HG02938 (cell line): ENCODE results near the gene S100A3.

Source experiments
- ATAC-seq: cut with Tn5 transposase; IDR thresholded peaks from one replicate; pipeline ENCODE4 v1.9.1; 2021; ENCODE audit warnings: mild to moderate bottlenecking, moderate library complexity; ENCODE audit not compliant: unreplicated experiment

Gene S100A3

GRCh38 chr1:153515504-153516394 is 33.3 kb downstream of the S100A3 start:
- ATAC-seq, result no peak

GRCh38 chr1:153513666-153514065 is 35.4 kb downstream of the S100A3 start:
- no peak for ATAC-seq

GRCh38 chr1:153513023-153513422 is 36.0 kb downstream of the S100A3 start:
- no peak for ATAC-seq

GRCh38 chr1:153510984-153511410 is 38.1 kb downstream of the S100A3 start:
- no peak for ATAC-seq

- no peak for ATAC-seq
Measured at GRCh38 chr1:153509729-153510354, 39.2 kb downstream of the S100A3 start.

GRCh38 chr1:153509036-153509435 is 40.0 kb downstream of the S100A3 start:
- ATAC-seq, result no peak

GRCh38 chr1:153507926-153508583 is 41.0 kb downstream of the S100A3 start:
- no peak for ATAC-seq

- ATAC-seq, result no peak
Measured at GRCh38 chr1:153506831-153507413, 42.1 kb downstream of the S100A3 start.

- no peak for ATAC-seq
Measured at GRCh38 chr1:153506386-153506785, 42.7 kb downstream of the S100A3 start.

- ATAC-seq, result no peak
Measured at GRCh38 chr1:153505576-153505975, 43.5 kb downstream of the S100A3 start.

GRCh38 chr1:153503766-153504165 is 45.3 kb downstream of the S100A3 start:
- ATAC-seq, result no peak

GRCh38 chr1:153498746-153499145 is 50.3 kb downstream of the S100A3 start:
- ATAC-seq, result no peak
